B cell (primary cell): ENCODE measurements around the gene PYGO2.

Experiments used
- EZH2 ChIP-seq: IDR thresholded peaks from 2 replicates; pipeline ENCODE4 v1.6.1; 2012; ENCODE audit warnings: borderline replicate concordance, low read depth, mild to moderate bottlenecking, moderate library complexity, low read length; ENCODE audit not compliant: insufficient read depth, poor library complexity, severe bottlenecking
- TF ChIP-seq, protein P1 (sequence below): fragments of 200-600 bp; IDR thresholded peaks from one replicate; pipeline ENCODE4 v1.8.0; 2022; ENCODE audit warnings: antibody characterized with exemption, mild to moderate bottlenecking

DNA sequence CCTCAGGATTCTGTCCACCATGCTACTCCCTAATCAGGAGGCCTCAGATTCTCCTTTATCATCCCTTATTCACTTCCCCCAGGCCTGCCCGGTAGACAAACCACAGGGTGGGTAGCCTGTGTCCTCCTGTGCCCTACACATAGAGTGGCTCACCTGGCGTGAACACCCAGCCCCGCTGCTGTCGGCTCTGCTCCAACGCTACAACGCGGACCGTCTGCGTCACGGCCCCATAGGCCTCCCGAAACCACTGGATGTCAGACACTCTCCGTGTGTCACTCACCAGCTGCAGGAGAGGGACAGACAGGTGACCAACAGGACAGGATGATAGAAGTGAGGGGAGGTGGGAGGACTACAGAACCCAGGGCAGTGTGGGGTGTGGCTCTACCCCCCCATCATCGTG, 35.4 kb downstream of the PYGO2 start:
- TF ChIP-seq, protein P1, sequence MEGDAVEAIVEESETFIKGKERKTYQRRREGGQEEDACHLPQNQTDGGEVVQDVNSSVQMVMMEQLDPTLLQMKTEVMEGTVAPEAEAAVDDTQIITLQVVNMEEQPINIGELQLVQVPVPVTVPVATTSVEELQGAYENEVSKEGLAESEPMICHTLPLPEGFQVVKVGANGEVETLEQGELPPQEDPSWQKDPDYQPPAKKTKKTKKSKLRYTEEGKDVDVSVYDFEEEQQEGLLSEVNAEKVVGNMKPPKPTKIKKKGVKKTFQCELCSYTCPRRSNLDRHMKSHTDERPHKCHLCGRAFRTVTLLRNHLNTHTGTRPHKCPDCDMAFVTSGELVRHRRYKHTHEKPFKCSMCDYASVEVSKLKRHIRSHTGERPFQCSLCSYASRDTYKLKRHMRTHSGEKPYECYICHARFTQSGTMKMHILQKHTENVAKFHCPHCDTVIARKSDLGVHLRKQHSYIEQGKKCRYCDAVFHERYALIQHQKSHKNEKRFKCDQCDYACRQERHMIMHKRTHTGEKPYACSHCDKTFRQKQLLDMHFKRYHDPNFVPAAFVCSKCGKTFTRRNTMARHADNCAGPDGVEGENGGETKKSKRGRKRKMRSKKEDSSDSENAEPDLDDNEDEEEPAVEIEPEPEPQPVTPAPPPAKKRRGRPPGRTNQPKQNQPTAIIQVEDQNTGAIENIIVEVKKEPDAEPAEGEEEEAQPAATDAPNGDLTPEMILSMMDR, result no peak
- TF ChIP-seq EZH2, result no peak
